ENCODE measurements around the gene AGK.

The AGK gene

GRCh38 chr7:141663081-141663849 lies 112.1 kb downstream of the AGK start:
- no peak for ATAC-seq (replicated peaks; ENCODE audit: extremely low read depth, poor library complexity, severe bottlenecking)
- no peaks in the 10 kb centered on the region for H3K27me3 Mint-ChIP-seq
- peaks cover 18% of the 10 kb centered on the region for H3K36me3 Mint-ChIP-seq (ENCODE audit: insufficient read depth)
- no peak overlapping the region for H3K4me3 Mint-ChIP-seq
- DNase-seq (ENCODE audit: low spot score in 2 of 2) = no peak
- H3K4me1 Mint-ChIP-seq = peaks cover 8% of the 10 kb centered on the region
- H3K27ac Mint-ChIP-seq (ENCODE audit: low read depth) = no peak overlapping the region
- H3K9me3 Mint-ChIP-seq = no peaks in the 10 kb centered on the region

- Mint-ChIP-seq H3K27me3 (no peaks in the 10 kb centered on the region), H3K9me3 (no peaks in the 10 kb centered on the region), H3K4me3 (no peak overlapping the region), H3K4me1 (peaks cover 8% of the 10 kb centered on the region), H3K27ac (ENCODE audit: low read depth) (no peak overlapping the region), H3K36me3 (ENCODE audit: insufficient read depth) (peaks cover 17% of the 10 kb centered on the region)
- DNase-seq (ENCODE audit: low spot score in 2 of 2) (no peak), ATAC-seq (replicated peaks; ENCODE audit: extremely low read depth, poor library complexity, severe bottlenecking) (no peak)
Observed at GRCh38 chr7:141664450-141664849, 113.2 kb downstream of the AGK start.

- H3K4me1 Mint-ChIP-seq = peaks cover 8% of the 10 kb centered on the region
- DNase-seq (ENCODE audit: low spot score in 2 of 2) = no peak
- H3K4me3 Mint-ChIP-seq = no peak overlapping the region
- peak overlapping the region; percentile 66 for H3K27ac Mint-ChIP-seq (ENCODE audit: low read depth)
- ATAC-seq (replicated peaks; ENCODE audit: extremely low read depth, poor library complexity, severe bottlenecking) = no peak
- H3K36me3 Mint-ChIP-seq (ENCODE audit: insufficient read depth) = peaks cover 16% of the 10 kb centered on the region
- no peaks in the 10 kb centered on the region for H3K9me3 Mint-ChIP-seq
- H3K27me3 Mint-ChIP-seq = no peaks in the 10 kb centered on the region
Observed at GRCh38 chr7:141665208-141666035, 114.2 kb downstream of the AGK start.

GRCh38 chr7:141666071-141666470 lies 114.9 kb downstream of the AGK start:
- peak overlapping the region; percentile 66 for H3K27ac Mint-ChIP-seq (ENCODE audit: low read depth)
- H3K4me3 Mint-ChIP-seq = no peak overlapping the region
- H3K27me3 Mint-ChIP-seq = no peaks in the 10 kb centered on the region
- H3K4me1 Mint-ChIP-seq = peaks cover 8% of the 10 kb centered on the region
- H3K9me3 Mint-ChIP-seq = no peaks in the 10 kb centered on the region
- no peak for ATAC-seq (replicated peaks; ENCODE audit: extremely low read depth, poor library complexity, severe bottlenecking)
- peaks cover 13% of the 10 kb centered on the region for H3K36me3 Mint-ChIP-seq (ENCODE audit: insufficient read depth)
- DNase-seq (ENCODE audit: low spot score in 2 of 2) = no peak

- H3K27ac Mint-ChIP-seq (ENCODE audit: low read depth) = peak overlapping the region; percentile 19
- H3K4me1 Mint-ChIP-seq = peaks cover 8% of the 10 kb centered on the region
- no peak for ATAC-seq (replicated peaks; ENCODE audit: extremely low read depth, poor library complexity, severe bottlenecking)
- H3K27me3 Mint-ChIP-seq = no peaks in the 10 kb centered on the region
- H3K36me3 Mint-ChIP-seq (ENCODE audit: insufficient read depth) = peaks cover 9% of the 10 kb centered on the region
- DNase-seq (ENCODE audit: low spot score in 2 of 2) = no peak
- H3K9me3 Mint-ChIP-seq = no peaks in the 10 kb centered on the region
- no peak overlapping the region for H3K4me3 Mint-ChIP-seq
Observed at GRCh38 chr7:141668853-141669252, 117.6 kb downstream of the AGK start.

GRCh38 chr7:141671705-141672496 lies 120.7 kb downstream of the AGK start:
- Mint-ChIP-seq H3K27me3 (no peaks in the 10 kb centered on the region), H3K4me1 (peaks cover 5% of the 10 kb centered on the region), H3K27ac (ENCODE audit: low read depth) (no peak overlapping the region), H3K4me3 (no peak overlapping the region), H3K36me3 (ENCODE audit: insufficient read depth) (peaks cover 10% of the 10 kb centered on the region), H3K9me3 (no peaks in the 10 kb centered on the region)
- ATAC-seq (replicated peaks; ENCODE audit: extremely low read depth, poor library complexity, severe bottlenecking) (no peak), DNase-seq (ENCODE audit: low spot score in 2 of 2) (no peak)

GRCh38 chr7:141673346-141673745 lies 122.1 kb downstream of the AGK start:
- no peak for ATAC-seq (replicated peaks; ENCODE audit: extremely low read depth, poor library complexity, severe bottlenecking)
- Mint-ChIP-seq H3K4me1 (peaks cover 5% of the 10 kb centered on the region), H3K9me3 (no peaks in the 10 kb centered on the region), H3K27me3 (no peaks in the 10 kb centered on the region), H3K27ac (ENCODE audit: low read depth) (peak overlapping the region; percentile 10), H3K4me3 (no peak overlapping the region), H3K36me3 (ENCODE audit: insufficient read depth) (peaks cover 12% of the 10 kb centered on the region)
- no peak for DNase-seq (ENCODE audit: low spot score in 2 of 2)

- peaks cover 12% of the 10 kb centered on the region for H3K36me3 Mint-ChIP-seq (ENCODE audit: insufficient read depth)
- peaks cover 5% of the 10 kb centered on the region for H3K4me1 Mint-ChIP-seq
- H3K9me3 Mint-ChIP-seq = no peaks in the 10 kb centered on the region
- no peak for DNase-seq (ENCODE audit: low spot score in 2 of 2)
- H3K27ac Mint-ChIP-seq (ENCODE audit: low read depth) = peak overlapping the region; percentile 10
- ATAC-seq (replicated peaks; ENCODE audit: extremely low read depth, poor library complexity, severe bottlenecking) = no peak
- no peaks in the 10 kb centered on the region for H3K27me3 Mint-ChIP-seq
- H3K4me3 Mint-ChIP-seq = no peak overlapping the region
Observed at GRCh38 chr7:141674171-141674671, 123.0 kb downstream of the AGK start.

GRCh38 chr7:141674702-141675101 lies 123.5 kb downstream of the AGK start:
- H3K4me1 Mint-ChIP-seq = peaks cover 5% of the 10 kb centered on the region
- no peak overlapping the region for H3K27ac Mint-ChIP-seq (ENCODE audit: low read depth)
- no peak for DNase-seq (ENCODE audit: low spot score in 2 of 2)
- no peak for ATAC-seq (replicated peaks; ENCODE audit: extremely low read depth, poor library complexity, severe bottlenecking)
- H3K4me3 Mint-ChIP-seq = no peak overlapping the region
- H3K36me3 Mint-ChIP-seq (ENCODE audit: insufficient read depth) = peaks cover 12% of the 10 kb centered on the region
- H3K9me3 Mint-ChIP-seq = no peaks in the 10 kb centered on the region
- no peaks in the 10 kb centered on the region for H3K27me3 Mint-ChIP-seq

- DNase-seq (ENCODE audit: low spot score in 2 of 2) = no peak
- Mint-ChIP-seq H3K27ac (ENCODE audit: low read depth) (no peak overlapping the region), H3K9me3 (no peaks in the 10 kb centered on the region), H3K36me3 (ENCODE audit: insufficient read depth) (peaks cover 12% of the 10 kb centered on the region), H3K27me3 (no peaks in the 10 kb centered on the region), H3K4me3 (no peak overlapping the region), H3K4me1 (peaks cover 5% of the 10 kb centered on the region)
- ATAC-seq (replicated peaks; ENCODE audit: extremely low read depth, poor library complexity, severe bottlenecking) = no peak
Observed at GRCh38 chr7:141675436-141676215, 124.4 kb downstream of the AGK start.

GRCh38 chr7:141676618-141677017 lies 125.4 kb downstream of the AGK start:
- Mint-ChIP-seq H3K27me3 (no peaks in the 10 kb centered on the region), H3K4me3 (no peak overlapping the region), H3K27ac (ENCODE audit: low read depth) (no peak overlapping the region), H3K4me1 (peaks cover 5% of the 10 kb centered on the region), H3K36me3 (ENCODE audit: insufficient read depth) (peaks cover 12% of the 10 kb centered on the region), H3K9me3 (no peaks in the 10 kb centered on the region)
- DNase-seq (ENCODE audit: low spot score in 2 of 2) (no peak), ATAC-seq (replicated peaks; ENCODE audit: extremely low read depth, poor library complexity, severe bottlenecking) (no peak)

- peaks cover 4% of the 10 kb centered on the region for H3K4me1 Mint-ChIP-seq
- H3K27me3 Mint-ChIP-seq = no peaks in the 10 kb centered on the region
- H3K27ac Mint-ChIP-seq (ENCODE audit: low read depth) = no peak overlapping the region
- peaks cover 18% of the 10 kb centered on the region for H3K36me3 Mint-ChIP-seq (ENCODE audit: insufficient read depth)
- DNase-seq (ENCODE audit: low spot score in 2 of 2) = no peak
- no peak for ATAC-seq (replicated peaks; ENCODE audit: extremely low read depth, poor library complexity, severe bottlenecking)
- H3K4me3 Mint-ChIP-seq = no peak overlapping the region
- H3K9me3 Mint-ChIP-seq = no peaks in the 10 kb centered on the region
Observed at GRCh38 chr7:141679014-141679413, 127.8 kb downstream of the AGK start.
